A549 (cell line): ENCODE results near the gene MAP3K9.

ENCODE experiments used
- BHLHE40 ChIP-seq: IDR thresholded peaks from 2 replicates; pipeline ENCODE4 v1.6.1; 2012; ENCODE audit warnings: low read depth, low read length, inconsistent platforms
- CBX2 ChIP-seq: fragments of 200-600 bp; sonication (generic); IDR thresholded peaks from 2 replicates; pipeline ENCODE4 v1.6.1; 2016; ENCODE audit warnings: low read depth, mild to moderate bottlenecking, borderline replicate concordance
- CEBPB ChIP-seq, 2 experiments: fragments of >200 bp in 1 of 2; sonication (Bioruptor Twin) in 1 of 2; formaldehyde crosslinking in 1 of 2; IDR thresholded peaks; 2 replicates each; pipeline ENCODE4 v1.6.1; 2012 to 2016
- CHD4 ChIP-seq: fragments of 200-600 bp; sonication (generic); IDR thresholded peaks from 2 replicates; pipeline ENCODE4 v1.6.1; 2016; ENCODE audit warnings: antibody characterized with exemption, mild to moderate bottlenecking, borderline replicate concordance
- EP300 ChIP-seq, 2 experiments: fragments of >200 bp; sonication (Bioruptor Twin); formaldehyde crosslinking; IDR thresholded peaks; 2 replicates in 1 of 2; 3 replicates in 1 of 2; pipeline ENCODE4 v1.6.1; 2016 to 2017
- GATA3 ChIP-seq: IDR thresholded peaks from 2 replicates; pipeline ENCODE4 v1.6.1; 2012; ENCODE audit warnings: borderline replicate concordance
- JUNB ChIP-seq: fragments of >200 bp; sonication (Bioruptor Twin); formaldehyde crosslinking; IDR thresholded peaks from 2 replicates; pipeline ENCODE4 v1.6.1; 2016
- MAZ ChIP-seq: fragments of 150-350 bp; IDR thresholded peaks from 2 replicates; pipeline ENCODE4 v1.6.1; 2014; ENCODE audit warnings: antibody characterized with exemption, low read depth, low read length, borderline replicate concordance
- NFE2L2 ChIP-seq: fragments of 150-350 bp; conservative IDR thresholded peaks from 2 replicates; pipeline ENCODE4 v1.6.1; 2014; ENCODE audit warnings: low read length
- POLR2A ChIP-seq: IDR thresholded peaks from 2 replicates; pipeline ENCODE4 v1.6.1; 2012; ENCODE audit warnings: mild to moderate bottlenecking, low read length
- TF ChIP-seq, protein P1 (sequence below): fragments of >200 bp; sonication (Bioruptor Twin); formaldehyde crosslinking; IDR thresholded peaks from 3 replicates; pipeline ENCODE4 v1.5.1; 2016
- TF ChIP-seq, protein P2 (sequence below): IDR thresholded peaks from 2 replicates; pipeline ENCODE4 v1.6.1; 2012

DNA sequence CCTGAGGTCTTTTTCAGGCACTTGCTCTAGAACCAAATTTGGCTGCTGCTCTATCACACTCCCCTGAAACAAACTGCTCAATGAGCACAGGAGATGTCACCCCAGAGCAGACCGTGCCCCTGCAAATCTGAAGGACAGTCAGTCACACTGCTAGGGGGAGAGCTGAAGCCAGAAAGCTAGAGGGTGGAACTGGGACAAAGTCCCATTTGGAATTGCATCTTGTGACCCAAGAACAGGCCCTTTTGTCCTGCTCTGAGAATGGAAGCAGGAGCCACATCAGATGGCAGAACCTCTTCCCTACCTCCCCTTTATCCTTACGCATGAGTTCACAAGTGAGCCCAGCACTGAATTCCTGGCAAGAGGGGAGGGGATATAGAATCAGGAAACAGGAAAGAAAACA is 64.7 kb downstream of the MAP3K9 start:
- no peak for TF ChIP-seq CEBPB (IDR thresholded peaks at IDR 0.05)
- TF ChIP-seq, protein P1, sequence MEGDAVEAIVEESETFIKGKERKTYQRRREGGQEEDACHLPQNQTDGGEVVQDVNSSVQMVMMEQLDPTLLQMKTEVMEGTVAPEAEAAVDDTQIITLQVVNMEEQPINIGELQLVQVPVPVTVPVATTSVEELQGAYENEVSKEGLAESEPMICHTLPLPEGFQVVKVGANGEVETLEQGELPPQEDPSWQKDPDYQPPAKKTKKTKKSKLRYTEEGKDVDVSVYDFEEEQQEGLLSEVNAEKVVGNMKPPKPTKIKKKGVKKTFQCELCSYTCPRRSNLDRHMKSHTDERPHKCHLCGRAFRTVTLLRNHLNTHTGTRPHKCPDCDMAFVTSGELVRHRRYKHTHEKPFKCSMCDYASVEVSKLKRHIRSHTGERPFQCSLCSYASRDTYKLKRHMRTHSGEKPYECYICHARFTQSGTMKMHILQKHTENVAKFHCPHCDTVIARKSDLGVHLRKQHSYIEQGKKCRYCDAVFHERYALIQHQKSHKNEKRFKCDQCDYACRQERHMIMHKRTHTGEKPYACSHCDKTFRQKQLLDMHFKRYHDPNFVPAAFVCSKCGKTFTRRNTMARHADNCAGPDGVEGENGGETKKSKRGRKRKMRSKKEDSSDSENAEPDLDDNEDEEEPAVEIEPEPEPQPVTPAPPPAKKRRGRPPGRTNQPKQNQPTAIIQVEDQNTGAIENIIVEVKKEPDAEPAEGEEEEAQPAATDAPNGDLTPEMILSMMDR = no peak
- TF ChIP-seq CHD4 = no peak
- TF ChIP-seq POLR2A = no peak
- no peak for TF ChIP-seq JUNB
- no peak for TF ChIP-seq MAZ
- TF ChIP-seq GATA3 = no peak
- TF ChIP-seq NFE2L2 = no peak
- TF ChIP-seq EP300 (IDR thresholded peaks at IDR 0.05) = no peak
- TF ChIP-seq CBX2 = no peak
- TF ChIP-seq BHLHE40 = no peak
- TF ChIP-seq, protein P2, sequence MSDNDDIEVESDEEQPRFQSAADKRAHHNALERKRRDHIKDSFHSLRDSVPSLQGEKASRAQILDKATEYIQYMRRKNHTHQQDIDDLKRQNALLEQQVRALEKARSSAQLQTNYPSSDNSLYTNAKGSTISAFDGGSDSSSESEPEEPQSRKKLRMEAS = no peak
